ENCODE measurements around the gene TRABD.

TRABD gene

DNA sequence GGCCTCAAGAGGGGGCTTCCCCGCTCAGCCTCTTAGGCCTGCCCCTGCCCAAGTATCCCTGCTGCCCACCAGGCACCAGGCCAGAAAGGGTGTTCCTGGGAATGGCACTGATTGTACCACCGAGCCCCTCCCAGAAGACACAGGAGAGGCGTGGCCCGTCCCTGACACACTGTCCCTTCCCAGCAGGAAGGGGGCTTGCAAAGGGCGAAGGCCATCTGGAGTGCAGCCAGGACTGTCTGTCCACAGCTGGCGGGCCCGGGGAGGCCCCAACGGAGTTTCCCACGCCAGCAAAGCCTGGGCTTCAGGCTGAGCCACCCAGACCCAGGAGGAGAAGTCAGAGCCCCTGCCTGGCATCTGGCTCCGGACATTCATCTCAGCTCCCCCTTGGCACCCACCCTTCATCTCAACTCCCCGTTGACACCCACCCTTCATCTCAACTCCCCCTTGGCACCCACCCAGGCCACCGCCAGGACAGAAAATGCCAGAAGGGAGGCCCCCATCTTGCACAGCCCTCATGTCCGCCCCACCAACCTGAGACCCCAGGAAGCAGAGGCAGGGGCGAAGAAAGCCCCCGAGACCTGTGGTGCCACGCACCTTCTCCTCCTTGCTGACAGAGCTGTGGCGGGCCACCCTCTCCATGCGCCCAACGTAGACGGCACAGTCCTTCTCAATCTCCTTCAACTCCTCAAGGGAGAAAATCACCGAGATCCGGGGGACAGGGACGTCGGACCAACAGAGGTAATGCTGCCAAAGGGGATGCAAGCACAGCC, 39.7 kb downstream of the TRABD start:
- CTCF ChIA-PET, result no interaction called here
- TF ChIP-seq TARDBP (IDR thresholded peaks at IDR 0.05), result no peak
- no peak for TF ChIP-seq FOXM1 (IDR thresholded peaks at IDR 0.05; ENCODE audit: borderline replicate concordance)
- no peak for TF ChIP-seq FOXK2 (IDR thresholded peaks at IDR 0.05)
- no peak for TF ChIP-seq BHLHE40 (IDR thresholded peaks at IDR 0.05; ENCODE audit: borderline replicate concordance)
- no peak for TF ChIP-seq SP1 (IDR thresholded peaks at IDR 0.05)
- no peak for TF ChIP-seq SUZ12 (IDR thresholded peaks at IDR 0.05)
- TF ChIP-seq ZNF384 (IDR thresholded peaks at IDR 0.05), result no peak
- no peak for TF ChIP-seq HDGF (IDR thresholded peaks at IDR 0.05; ENCODE audit: borderline replicate concordance)
- TF ChIP-seq LEF1 (IDR thresholded peaks at IDR 0.05; ENCODE audit: borderline replicate concordance), result no peak
- no peak for TF ChIP-seq FOXA1 (IDR thresholded peaks at IDR 0.05)
- TF ChIP-seq NFRKB (IDR thresholded peaks at IDR 0.05), result no peak
- no peak for TF ChIP-seq ARNT (IDR thresholded peaks at IDR 0.05)
- TF ChIP-seq PKNOX1 (IDR thresholded peaks at IDR 0.05), result no peak
- no peak for TF ChIP-seq ELF4 (IDR thresholded peaks at IDR 0.05)
- TF ChIP-seq CTBP1 (IDR thresholded peaks at IDR 0.05; ENCODE audit: borderline replicate concordance), result no peak
- DNase-seq (ENCODE audit: extremely low spot score), result no peak
- POLR2A ChIA-PET, result no interaction called here

DNA sequence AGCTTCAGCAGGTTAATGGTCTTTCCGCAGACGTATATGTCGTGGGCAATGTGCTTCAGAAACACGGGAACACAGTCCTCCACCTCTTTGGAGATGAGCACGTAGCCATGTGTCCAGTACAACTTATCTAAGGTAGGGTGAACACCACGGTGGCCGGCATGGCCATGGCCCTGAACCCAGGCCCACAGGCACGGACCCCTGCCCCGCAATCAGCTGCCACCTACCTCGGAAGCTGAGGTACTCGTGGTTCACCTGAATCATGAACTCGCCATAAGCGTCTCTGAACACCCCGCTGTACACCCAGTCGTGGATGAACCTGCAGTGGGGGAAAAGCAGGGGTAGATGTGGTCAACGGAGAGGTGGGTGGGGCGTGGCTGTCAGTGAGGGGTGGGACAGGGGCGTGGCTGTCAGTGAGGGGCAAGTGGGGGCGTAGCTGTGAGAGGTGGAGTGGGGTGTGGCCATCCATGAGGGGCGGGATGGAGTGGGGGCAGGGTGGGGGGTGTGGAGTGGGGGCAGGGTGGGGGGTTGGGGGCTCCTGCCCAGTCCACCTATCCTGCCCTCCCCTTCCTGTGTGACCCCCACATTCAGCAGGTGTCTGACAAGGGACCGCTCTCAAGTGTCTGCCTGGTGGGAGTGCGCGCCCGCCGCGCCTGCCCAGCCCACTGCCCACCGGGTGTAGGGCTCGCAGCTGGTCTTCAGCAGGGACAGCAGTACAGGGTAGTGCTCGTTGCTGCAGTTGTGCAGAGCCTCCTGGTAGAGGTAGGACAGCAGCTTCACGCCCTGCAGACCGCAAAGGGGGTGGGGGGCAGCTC, 40.6 kb downstream of the TRABD start:
- ChIA-PET POLR2A (no interaction called here), CTCF (no interaction called here)
- DNase-seq (ENCODE audit: extremely low spot score), result no peak
- no peak for TF ChIP-seq FOXA1 (IDR thresholded peaks at IDR 0.05)
- TF ChIP-seq NFRKB (IDR thresholded peaks at IDR 0.05), result no peak
- no peak for TF ChIP-seq ARNT (IDR thresholded peaks at IDR 0.05)
- no peak for TF ChIP-seq SUZ12 (IDR thresholded peaks at IDR 0.05)
- TF ChIP-seq LEF1 (IDR thresholded peaks at IDR 0.05; ENCODE audit: borderline replicate concordance), result no peak
- TF ChIP-seq FOXK2 (IDR thresholded peaks at IDR 0.05), result no peak

GRCh38 chr22:50226875-50227165, 41.1 kb downstream of the TRABD start:
- POLR2A ChIA-PET, result no interaction called here
- DNase-seq (ENCODE audit: extremely low spot score), result no peak
- CTCF ChIA-PET, result no interaction called here
- TF ChIP-seq FOXK2 (IDR thresholded peaks at IDR 0.05), result no peak
- no peak for TF ChIP-seq FOXA1 (IDR thresholded peaks at IDR 0.05)
- no peak for TF ChIP-seq HDGF (IDR thresholded peaks at IDR 0.05; ENCODE audit: borderline replicate concordance)

- DNase-seq (ENCODE audit: extremely low spot score), result no peak
- CTCF ChIA-PET, result interaction anchor here (0.6 kb wide), 1 partner anchor 100 kb away, joined by 3 read pairs; no protein-coding TSS in a partner anchor
- TF ChIP-seq FOXK2 (IDR thresholded peaks at IDR 0.05), result no peak
- TF ChIP-seq SUZ12 (IDR thresholded peaks at IDR 0.05), result no peak
- TF ChIP-seq LEF1 (IDR thresholded peaks at IDR 0.05; ENCODE audit: borderline replicate concordance), result no peak
- TF ChIP-seq L3MBTL2 (conservative IDR thresholded peaks at IDR 0.05), result no peak
- TF ChIP-seq NFRKB (IDR thresholded peaks at IDR 0.05), result no peak
- no peak for TF ChIP-seq CTBP1 (IDR thresholded peaks at IDR 0.05; ENCODE audit: borderline replicate concordance)
- no peak for TF ChIP-seq HDGF (IDR thresholded peaks at IDR 0.05; ENCODE audit: borderline replicate concordance)
- no peak for TF ChIP-seq ARNT (IDR thresholded peaks at IDR 0.05)
- TF ChIP-seq SP1 (IDR thresholded peaks at IDR 0.05), result no peak
- no peak for TF ChIP-seq FOXM1 (IDR thresholded peaks at IDR 0.05; ENCODE audit: borderline replicate concordance)
- no peak for TF ChIP-seq TARDBP (IDR thresholded peaks at IDR 0.05)
- TF ChIP-seq ZNF384 (IDR thresholded peaks at IDR 0.05), result no peak
- TF ChIP-seq ELF4 (IDR thresholded peaks at IDR 0.05), result no peak
- no peak for TF ChIP-seq BHLHE40 (IDR thresholded peaks at IDR 0.05; ENCODE audit: borderline replicate concordance)
- no peak for TF ChIP-seq PKNOX1 (IDR thresholded peaks at IDR 0.05)
- TF ChIP-seq FOXA1 (IDR thresholded peaks at IDR 0.05), result no peak
- POLR2A ChIA-PET, result no interaction called here
These were observed 42.0 kb downstream of the TRABD start for GRCh38 chr22:50227579-50228215.

DNA sequence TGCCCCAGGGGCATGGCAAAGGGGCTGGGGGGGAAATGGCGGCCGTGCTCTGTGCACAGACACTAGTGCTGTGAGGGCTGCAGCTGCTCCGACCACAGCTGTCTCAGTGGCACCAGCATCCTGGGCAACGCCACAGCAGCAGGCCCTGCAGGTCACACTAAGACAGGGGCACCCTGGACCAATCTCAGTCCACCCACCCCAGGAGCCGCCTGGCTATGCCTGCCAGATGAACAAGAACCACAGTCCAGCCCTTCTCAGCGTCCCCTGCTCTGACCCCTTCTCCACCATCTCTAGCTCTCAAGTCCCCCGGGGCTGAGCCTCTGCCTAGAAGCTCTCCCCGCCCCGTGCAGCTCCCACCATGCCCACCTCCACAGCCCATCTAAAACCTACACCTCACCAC, 42.7 kb downstream of the TRABD start:
- TF ChIP-seq SP1 (IDR thresholded peaks at IDR 0.05) (no peak), FOXK2 (IDR thresholded peaks at IDR 0.05) (no peak)
- POLR2A ChIA-PET, result no interaction called here
- no peak for DNase-seq (ENCODE audit: extremely low spot score)
- CTCF ChIA-PET, result interaction anchor here (0.6 kb wide), 1 partner anchor 99 kb away, joined by 3 read pairs; no protein-coding TSS in a partner anchor

DNA sequence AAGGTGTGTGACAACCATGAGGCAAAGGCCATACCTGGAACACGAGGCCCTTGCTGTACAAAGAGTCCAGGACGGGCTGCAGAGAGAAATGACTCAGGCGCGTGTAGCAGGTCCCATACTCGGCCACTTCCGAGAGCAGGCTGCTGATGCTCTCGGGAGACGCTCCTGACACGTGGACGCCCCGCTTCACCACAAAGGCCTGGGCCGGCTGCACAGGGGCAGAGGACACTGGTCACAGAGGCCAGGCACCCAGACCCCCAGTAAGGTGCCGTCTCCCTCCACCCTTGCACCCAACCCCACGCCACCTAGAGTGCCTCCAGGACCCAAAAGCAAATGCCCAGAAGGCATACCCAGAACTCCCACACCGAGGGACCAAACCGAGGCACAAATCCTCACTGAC, 43.7 kb downstream of the TRABD start:
- DNase-seq (ENCODE audit: extremely low spot score), result no peak
- CTCF ChIA-PET, result interaction anchor here (0.6 kb wide), 1 partner anchor 23 kb away, joined by 3 read pairs; no protein-coding TSS in a partner anchor
- POLR2A ChIA-PET, result no interaction called here
- TF ChIP-seq NFRKB (IDR thresholded peaks at IDR 0.05), result no peak
- no peak for TF ChIP-seq FOXM1 (IDR thresholded peaks at IDR 0.05; ENCODE audit: borderline replicate concordance)
- TF ChIP-seq BHLHE40 (IDR thresholded peaks at IDR 0.05; ENCODE audit: borderline replicate concordance), result no peak
- no peak for TF ChIP-seq L3MBTL2 (conservative IDR thresholded peaks at IDR 0.05)
